H9 (cell line): Measurements from ENCODE around the gene PAX1. TPM values are rescaled to one million over a fixed set of nuclear protein-coding genes. Genes with fewer than 3 reads are reported as not detected.

Source experiments
- DNase-seq: peaks from one replicate; pipeline ENCODE4 v3.0.0-alpha.2; 2017
- H2AFZ ChIP-seq: one replicate; pipeline ENCODE4 v1.6.1; 2013; ENCODE audit warnings: mild to moderate bottlenecking, low read length, control low read depth, moderate library complexity
- H2AK5ac ChIP-seq: 2 replicates; pipeline ENCODE4 v1.6.1; 2013; ENCODE audit warnings: low read length, control low read depth, mixed read lengths; ENCODE audit not compliant: insufficient read length
- H2BK120ac ChIP-seq: one replicate; pipeline ENCODE4 v1.6.1; 2013; ENCODE audit warnings: low read depth, mild to moderate bottlenecking, low read length, control low read depth, inconsistent platforms; ENCODE audit not compliant: poor library complexity, severe bottlenecking
- H2BK12ac ChIP-seq: 2 replicates; pipeline ENCODE4 v1.6.1; 2013; ENCODE audit warnings: low read length, control low read depth, mixed read lengths, low read depth; ENCODE audit not compliant: insufficient read length
- H2BK15ac ChIP-seq: 2 replicates; pipeline ENCODE4 v1.6.1; 2013; ENCODE audit warnings: low read depth, low read length, control low read depth
- H2BK20ac ChIP-seq: one replicate; pipeline ENCODE4 v1.6.1; 2013; ENCODE audit warnings: low read depth, mild to moderate bottlenecking, low read length, control low read depth, inconsistent platforms; ENCODE audit not compliant: poor library complexity, severe bottlenecking
- H2BK5ac ChIP-seq: 2 replicates; pipeline ENCODE4 v1.6.1; 2013; ENCODE audit warnings: low read length, control low read depth, mixed read lengths; ENCODE audit not compliant: insufficient read length
- H3K14ac ChIP-seq: 2 replicates; pipeline ENCODE4 v1.6.1; 2013; ENCODE audit warnings: low read length, control low read depth; ENCODE audit not compliant: insufficient read depth
- H3K18ac ChIP-seq: 2 replicates; pipeline ENCODE4 v1.6.1; 2013; ENCODE audit warnings: low read depth, mild to moderate bottlenecking, mixed read lengths, low read length, control low read depth; ENCODE audit not compliant: insufficient read length
- H3K23ac ChIP-seq: 2 replicates; pipeline ENCODE4 v1.6.1; 2013; ENCODE audit warnings: low read length, control low read depth, mixed read lengths, low read depth; ENCODE audit not compliant: insufficient read length
- H3K23me2 ChIP-seq: 2 replicates; pipeline ENCODE4 v1.6.1; 2013; ENCODE audit warnings: low read depth, mild to moderate bottlenecking, mixed read lengths, low read length, control low read depth; ENCODE audit not compliant: insufficient read length, poor library complexity, severe bottlenecking
- H3K27ac ChIP-seq: 2 replicates; pipeline ENCODE4 v1.5.1; 2013; ENCODE audit warnings: low read length, control low read depth, mixed read lengths, low read depth; ENCODE audit not compliant: insufficient read length
- H3K27me3 ChIP-seq: 2 replicates; pipeline ENCODE4 v1.6.1; 2013; ENCODE audit warnings: low read length, control low read depth, inconsistent platforms; ENCODE audit not compliant: insufficient read depth
- H3K4ac ChIP-seq: 2 replicates; pipeline ENCODE4 v1.6.1; 2013; ENCODE audit warnings: low read depth, mild to moderate bottlenecking, control low read depth, inconsistent platforms, low read length, moderate library complexity
- H3K4me1 ChIP-seq: 2 replicates; pipeline ENCODE4 v1.6.1; 2013; ENCODE audit warnings: low read length, control low read depth, inconsistent platforms; ENCODE audit not compliant: insufficient read depth
- H3K4me2 ChIP-seq: 2 replicates; pipeline ENCODE4 v1.6.1; 2013; ENCODE audit warnings: low read length, control low read depth, mixed read lengths; ENCODE audit not compliant: insufficient read length, insufficient read depth
- H3K56ac ChIP-seq: 2 replicates; pipeline ENCODE4 v1.6.1; 2013; ENCODE audit warnings: low read depth, mild to moderate bottlenecking, mixed read lengths, low read length, control low read depth; ENCODE audit not compliant: insufficient read length
- H3K79me1 ChIP-seq: 2 replicates; pipeline ENCODE4 v1.6.1; 2013; ENCODE audit warnings: low read depth, mild to moderate bottlenecking, moderate library complexity, low read length, control low read depth, inconsistent platforms; ENCODE audit not compliant: insufficient read depth, poor library complexity, severe bottlenecking
- H3K79me2 ChIP-seq: 2 replicates; pipeline ENCODE4 v1.6.1; 2013; ENCODE audit warnings: low read length, control low read depth, inconsistent platforms; ENCODE audit not compliant: insufficient read depth
- H3K9ac ChIP-seq: 2 replicates; pipeline ENCODE4 v1.6.1; 2013; ENCODE audit warnings: low read length, control low read depth, mixed read lengths; ENCODE audit not compliant: insufficient read length; ENCODE audit errors: extremely low read depth
- H3K9me3 ChIP-seq: one replicate; pipeline ENCODE4 v1.6.1; 2013; ENCODE audit warnings: low read depth, low read length, inconsistent platforms; ENCODE audit not compliant: control insufficient read depth
- H3T11ph ChIP-seq: one replicate; pipeline ENCODE4 v1.6.1; 2013; ENCODE audit warnings: mild to moderate bottlenecking, low read length, control low read depth, inconsistent platforms
- H4K20me1 ChIP-seq: one replicate; pipeline ENCODE4 v1.6.1; 2013; ENCODE audit not compliant: control insufficient read depth, insufficient read length, insufficient read depth
- H4K5ac ChIP-seq: 2 replicates; pipeline ENCODE4 v1.6.1; 2013; ENCODE audit warnings: low read depth, mild to moderate bottlenecking, mixed read lengths, low read length, control low read depth; ENCODE audit not compliant: insufficient read length
- H4K8ac ChIP-seq: replicated peaks from 2 replicates; pipeline ENCODE4 v1.6.1; 2013; ENCODE audit warnings: low read length, control low read depth, mixed read lengths, low read depth; ENCODE audit not compliant: insufficient read length
- H4K91ac ChIP-seq: 2 replicates; pipeline ENCODE4 v1.6.1; 2013; ENCODE audit warnings: low read depth, mild to moderate bottlenecking, moderate library complexity, mixed read lengths, low read length, control low read depth; ENCODE audit not compliant: insufficient read length
- H3K27ac Mint-ChIP-seq, 3 experiments: 2 replicates in 2 of 3; 3 replicates in 1 of 3; pipeline ENCODE4 v1.8.0; 2020 to 2021; ENCODE audit warnings: mixed read lengths in 3 of 3, mild to moderate bottlenecking in 1 of 3, moderate library complexity in 1 of 3
- H3K27me3 Mint-ChIP-seq: 2 replicates; pipeline ENCODE4 v1.8.0; 2021; ENCODE audit warnings: low read depth, mild to moderate bottlenecking, moderate library complexity, mixed read lengths
- H3K36me3 Mint-ChIP-seq, 3 experiments: 2 replicates in 2 of 3; 3 replicates in 1 of 3; pipeline ENCODE4 v1.8.0; 2020 to 2021; ENCODE audit warnings: low read depth in 3 of 3, mixed read lengths in 3 of 3; ENCODE audit not compliant: insufficient read depth in 1 of 3
- H3K4me1 Mint-ChIP-seq, 2 experiments: 2 replicates each; pipeline ENCODE4 v1.8.0; 2020; ENCODE audit warnings: mixed read lengths in 2 of 2
- H3K4me3 Mint-ChIP-seq, 2 experiments: 2 replicates in 1 of 2; 3 replicates in 1 of 2; pipeline ENCODE4 v1.8.0; 2020 to 2021; ENCODE audit warnings: mild to moderate bottlenecking in 2 of 2, mixed read lengths in 2 of 2, moderate library complexity in 1 of 2
- H3K9me3 Mint-ChIP-seq, 2 experiments: 2 replicates in 1 of 2; 3 replicates in 1 of 2; pipeline ENCODE4 v1.8.0; 2020; ENCODE audit warnings: mild to moderate bottlenecking in 2 of 2, mixed read lengths in 2 of 2, moderate library complexity in 1 of 2
- CTCF ChIP-seq: fragments of 200-600 bp; sonication (generic); conservative IDR thresholded peaks from 3 replicates; pipeline ENCODE4 v1.8.0; 2021; ENCODE audit warnings: antibody characterized with exemption, mild to moderate bottlenecking
- WGBS: extraction: QIAGEN DNeasy Blood & Tissue Kit; methylation state at CpG from one replicate; pipeline ENCODE4 v1.1.7; 2013; ENCODE audit warnings: missing lambda C conversion rate, low lambda C conversion rate, mixed read lengths; ENCODE audit not compliant: insufficient read length; ENCODE audit errors: extremely low coverage; 5-methylcytosine and 5-hydroxymethylcytosine counted together
- total RNA-seq: library from RNA; stranded (reverse); gene quantifications from 2 replicates; pipeline ENCODE4 v1.2.1, GENCODE V29; 2021

Gene PAX1
- total RNA-seq, 1 experiment from 2014 or later, result not detected

GRCh38 chr20:21713470-21713869 lies 8.0 kb downstream of the PAX1 start:
- TF ChIP-seq CTCF, result no peak
- no peak overlapping the region for H3K18ac ChIP-seq
- no peak overlapping the region for H4K8ac ChIP-seq
- H3K23me2 ChIP-seq, result peaks cover 10% of the 10 kb centered on the region
- Mint-ChIP-seq H3K27me3 (peaks cover 100% of the 10 kb centered on the region), H3K4me3 (peak overlapping the region; percentile 53 to 82), H3K4me1 (peaks cover 18 to 36% of the 10 kb centered on the region in 2 experiments), H3K27ac (no peak overlapping the region), H3K9me3 (peaks cover 0 to 4% of the 10 kb centered on the region in 2 experiments; a peak in 1 of 5 replicates), H3K36me3 (no peaks in the 10 kb centered on the region)
- peak overlapping the region; percentile 68 for H3K4me2 ChIP-seq
- H3K9me3 ChIP-seq, result no peaks in the 10 kb centered on the region
- H2BK20ac ChIP-seq, result no peak overlapping the region
- no peak for DNase-seq
- H3K27me3 ChIP-seq, result peaks cover 86% of the 10 kb centered on the region
- no CpG with 5 or more reads among the region's 15 CpGs for WGBS
- H3T11ph ChIP-seq, result no peak overlapping the region
- H2BK12ac ChIP-seq, result no peak overlapping the region
- no peak overlapping the region for H2AFZ ChIP-seq
- no peak overlapping the region for H3K14ac ChIP-seq
- H4K20me1 ChIP-seq, result no peaks in the 10 kb centered on the region
- H3K56ac ChIP-seq, result no peak overlapping the region
- H3K23ac ChIP-seq, result no peak overlapping the region
- no peak overlapping the region for H2BK120ac ChIP-seq
- H2BK5ac ChIP-seq, result no peak overlapping the region
- no peak overlapping the region for H3K27ac ChIP-seq
- no peak overlapping the region for H2BK15ac ChIP-seq
- no peaks in the 10 kb centered on the region for H3K79me1 ChIP-seq
- no peaks in the 10 kb centered on the region for H3K79me2 ChIP-seq
- no peak overlapping the region for H3K4ac ChIP-seq
- H3K9ac ChIP-seq, result no peak overlapping the region
- H4K91ac ChIP-seq, result no peak overlapping the region
- no peak overlapping the region for H2AK5ac ChIP-seq
- peaks cover 8% of the 10 kb centered on the region for H3K4me1 ChIP-seq
- H4K5ac ChIP-seq, result no peak overlapping the region
